COLO668 (cell line): ENCODE data around the gene MYO9A.

Source experiments
- DNase-seq: peaks from one replicate; lab custom pipeline; 2025; ENCODE audit not compliant: unreplicated experiment; lab: John Stamatoyannopoulos, UW

Gene MYO9A

GRCh38 chr15:71788646-71789579 lies 329.0 kb downstream of the MYO9A start:
- DNase-seq: peak; percentile 49

GRCh38 chr15:71786673-71787072 lies 331.3 kb downstream of the MYO9A start:
- DNase-seq: no peak

GRCh38 chr15:71785996-71786395 lies 332.0 kb downstream of the MYO9A start:
- no peak for DNase-seq

- no peak for DNase-seq
Measured at GRCh38 chr15:71784719-71785118, 333.2 kb downstream of the MYO9A start.

GRCh38 chr15:71782422-71783165 lies 335.4 kb downstream of the MYO9A start:
- DNase-seq: no peak

GRCh38 chr15:71781965-71782265 lies 336.0 kb downstream of the MYO9A start:
- DNase-seq: no peak

GRCh38 chr15:71781179-71781964 lies 336.6 kb downstream of the MYO9A start:
- no peak for DNase-seq

GRCh38 chr15:71780115-71780976 lies 337.6 kb downstream of the MYO9A start:
- no peak for DNase-seq

GRCh38 chr15:71779073-71779797 lies 338.7 kb downstream of the MYO9A start:
- no peak for DNase-seq

- no peak for DNase-seq
Measured at GRCh38 chr15:71777216-71777943, 340.6 kb downstream of the MYO9A start.

- DNase-seq: no peak
Measured at GRCh38 chr15:71776304-71776703, 341.6 kb downstream of the MYO9A start.

- DNase-seq: no peak
Measured at GRCh38 chr15:71775856-71776255, 342.1 kb downstream of the MYO9A start.

- DNase-seq: no peak
Measured at GRCh38 chr15:71773206-71773859, 344.6 kb downstream of the MYO9A start.
